Stimulated activated naive CD4-positive, alpha-beta T cell treated with Interleukin-2 at 50 U/mL for 16 hours (primary cell): Measurements from ENCODE around the gene ELMO1.

Experiments
- DNase-seq: peaks from one replicate; lab custom pipeline; 2025; lab: John Stamatoyannopoulos, UW

The ELMO1 gene

GRCh38 chr7:37050801-37051200 lies 397.9 kb downstream of the ELMO1 start:
- DNase-seq, result no peak

- DNase-seq, result no peak
Observed at GRCh38 chr7:37048674-37049073, 400.0 kb downstream of the ELMO1 start.

- no peak for DNase-seq
Observed at GRCh38 chr7:37047260-37047659, 401.4 kb downstream of the ELMO1 start.

GRCh38 chr7:37046531-37047079 lies 402.1 kb downstream of the ELMO1 start:
- DNase-seq, result no peak

- DNase-seq, result no peak
Observed at GRCh38 chr7:37045681-37046179, 402.9 kb downstream of the ELMO1 start.

GRCh38 chr7:37041461-37041860 lies 407.2 kb downstream of the ELMO1 start:
- DNase-seq, result no peak

- no peak for DNase-seq
Observed at GRCh38 chr7:37040330-37040729, 408.3 kb downstream of the ELMO1 start.

GRCh38 chr7:37039131-37039749 lies 409.4 kb downstream of the ELMO1 start:
- no peak for DNase-seq

- DNase-seq, result no peak
Observed at GRCh38 chr7:37038706-37039105, 410.0 kb downstream of the ELMO1 start.

GRCh38 chr7:37037286-37037685 lies 411.4 kb downstream of the ELMO1 start:
- no peak for DNase-seq

GRCh38 chr7:37035631-37036030 lies 413.0 kb downstream of the ELMO1 start:
- no peak for DNase-seq

- DNase-seq, result no peak
Observed at GRCh38 chr7:37033141-37033540, 415.5 kb downstream of the ELMO1 start.

GRCh38 chr7:37032258-37032601 lies 416.4 kb downstream of the ELMO1 start:
- no peak for DNase-seq

GRCh38 chr7:37031571-37032257 lies 416.9 kb downstream of the ELMO1 start:
- DNase-seq, result peak; percentile 14

GRCh38 chr7:37028909-37029440 lies 419.7 kb downstream of the ELMO1 start:
- DNase-seq, result no peak

- DNase-seq, result no peak
Observed at GRCh38 chr7:37027557-37028341, 420.9 kb downstream of the ELMO1 start.

- DNase-seq, result no peak
Observed at GRCh38 chr7:37027104-37027503, 421.6 kb downstream of the ELMO1 start.

GRCh38 chr7:37018954-37019353 lies 429.7 kb downstream of the ELMO1 start:
- DNase-seq, result no peak

GRCh38 chr7:37016064-37016878 lies 432.4 kb downstream of the ELMO1 start:
- DNase-seq, result no peak

GRCh38 chr7:37015353-37016034 lies 433.2 kb downstream of the ELMO1 start:
- DNase-seq, result no peak

- DNase-seq, result no peak
Observed at GRCh38 chr7:37013771-37014170, 434.9 kb downstream of the ELMO1 start.
